WTC11 (cell line): Measurements from ENCODE around the gene FRMD4A. TPM values are rescaled to one million over a fixed set of nuclear protein-coding genes. Genes with fewer than 3 reads are reported as not detected.

Experiments used
- ATAC-seq: fragments of 200-7000 bp; cut with Tn5 transposase; 2 replicates; pipeline ENCODE4 v1.10.0; 2021; ENCODE audit warnings: mild to moderate bottlenecking, moderate library complexity
- CTCF ChIA-PET: fragments of 300-600 bp; sonication (Branson Sonifier 250); formaldehyde crosslinking; loops from one replicate; lab custom pipeline; 2021; ENCODE audit warnings: antibody characterized with exemption; lab: Charles Lee
- POLR2A ChIA-PET: fragments of 350-600 bp; sonication (Branson Sonifier 250); formaldehyde crosslinking; loops from one replicate; lab custom pipeline; 2021; ENCODE audit warnings: antibody characterized with exemption; lab: Charles Lee
- DNase-seq: peaks from one replicate; pipeline ENCODE4 v3.0.0; 2021; ENCODE audit warnings: low spot score
- H3K27ac Mint-ChIP-seq: 2 replicates; pipeline ENCODE4 v1.8.0; 2021; ENCODE audit warnings: mixed read lengths
- H3K27me3 Mint-ChIP-seq: 2 replicates; pipeline ENCODE4 v1.8.0; 2021; ENCODE audit warnings: low read depth, mild to moderate bottlenecking, moderate library complexity, mixed read lengths
- H3K36me3 Mint-ChIP-seq: 2 replicates; pipeline ENCODE4 v1.8.0; 2021; ENCODE audit warnings: mixed read lengths
- H3K4me1 Mint-ChIP-seq: 2 replicates; pipeline ENCODE4 v1.8.0; 2022; ENCODE audit warnings: mixed read lengths
- H3K4me3 Mint-ChIP-seq: 2 replicates; pipeline ENCODE4 v1.8.0; 2021; ENCODE audit warnings: mild to moderate bottlenecking, moderate library complexity, mixed read lengths
- H3K9me3 Mint-ChIP-seq: 2 replicates; pipeline ENCODE4 v1.8.0; 2021; ENCODE audit warnings: mixed read lengths
- AFF4 ChIP-seq: sonication (generic); formaldehyde crosslinking; IDR thresholded peaks from 2 replicates; pipeline ENCODE4 v1.8.1; 2023; ENCODE audit warnings: mild to moderate bottlenecking, missing genetic modification reagents, borderline replicate concordance
- AR ChIP-seq: fragments of 250-450 bp; sonication (Bioruptor Pico); IDR thresholded peaks from 2 replicates; pipeline ENCODE4 v1.9.0; 2021; ENCODE audit warnings: mild to moderate bottlenecking
- E2F1 ChIP-seq: sonication (generic); formaldehyde crosslinking; IDR thresholded peaks from 2 replicates; pipeline ENCODE4 v1.8.0; 2022; ENCODE audit warnings: mild to moderate bottlenecking, missing genetic modification reagents
- E2F5 ChIP-seq: sonication (generic); formaldehyde crosslinking; IDR thresholded peaks from 2 replicates; pipeline ENCODE4 v1.8.1; 2022; ENCODE audit warnings: mild to moderate bottlenecking, moderate library complexity, missing genetic modification reagents
- GTF2I ChIP-seq: fragments of 250-450 bp; sonication (Bioruptor Pico); conservative IDR thresholded peaks from 2 replicates; pipeline ENCODE4 v1.4.0; 2021; ENCODE audit warnings: mild to moderate bottlenecking
- HMGA2 ChIP-seq: fragments of 250-450 bp; sonication (Bioruptor Pico); IDR thresholded peaks from 2 replicates; pipeline ENCODE4 v1.4.0; 2021; ENCODE audit warnings: mild to moderate bottlenecking, moderate library complexity
- HMGXB4 ChIP-seq: sonication (generic); formaldehyde crosslinking; IDR thresholded peaks from 2 replicates; pipeline ENCODE4 v1.8.1; 2023; ENCODE audit warnings: mild to moderate bottlenecking, moderate library complexity, missing genetic modification reagents
- IRF2 ChIP-seq: sonication (generic); formaldehyde crosslinking; IDR thresholded peaks from 2 replicates; pipeline ENCODE4 v1.8.0; 2022; ENCODE audit warnings: low read depth, missing genetic modification reagents, borderline replicate concordance
- JUN ChIP-seq: sonication (generic); formaldehyde crosslinking; IDR thresholded peaks from 2 replicates; pipeline ENCODE4 v1.8.0; 2023; ENCODE audit warnings: mild to moderate bottlenecking, missing genetic modification reagents
- MLX ChIP-seq: sonication (generic); formaldehyde crosslinking; IDR thresholded peaks from 2 replicates; pipeline ENCODE4 v1.8.1; 2023; ENCODE audit warnings: mild to moderate bottlenecking, missing genetic modification reagents, moderate library complexity
- RORB ChIP-seq: fragments of 250-450 bp; sonication (Bioruptor Pico); IDR thresholded peaks from 2 replicates; pipeline ENCODE4 v1.9.0; 2021; ENCODE audit warnings: mild to moderate bottlenecking
- SMAD4 ChIP-seq: sonication (generic); formaldehyde crosslinking; IDR thresholded peaks from 2 replicates; pipeline ENCODE4 v1.8.0; 2022; ENCODE audit warnings: mild to moderate bottlenecking, missing genetic modification reagents
- TEAD1 ChIP-seq: sonication (generic); formaldehyde crosslinking; IDR thresholded peaks from 2 replicates; pipeline ENCODE4 v1.8.0; 2022; ENCODE audit warnings: mild to moderate bottlenecking, missing genetic modification reagents
- USF1 ChIP-seq: sonication (generic); formaldehyde crosslinking; IDR thresholded peaks from 2 replicates; pipeline ENCODE4 v1.8.0; 2022; ENCODE audit warnings: mild to moderate bottlenecking, missing genetic modification reagents
- USF2 ChIP-seq: sonication (generic); formaldehyde crosslinking; IDR thresholded peaks from 2 replicates; pipeline ENCODE4 v1.8.1; 2023; ENCODE audit warnings: mild to moderate bottlenecking, missing genetic modification reagents, moderate library complexity
- ZNF219 ChIP-seq: sonication (generic); formaldehyde crosslinking; IDR thresholded peaks from 2 replicates; pipeline ENCODE4 v1.8.0; 2023; ENCODE audit warnings: missing genetic modification reagents, mild to moderate bottlenecking, borderline replicate concordance
- ZNF396 ChIP-seq: fragments of 250-450 bp; sonication (Bioruptor Pico); IDR thresholded peaks from 2 replicates; pipeline ENCODE4 v1.8.0; 2021; ENCODE audit warnings: mild to moderate bottlenecking, moderate library complexity, borderline replicate concordance
- ZSCAN18 ChIP-seq: fragments of 250-450 bp; sonication (Bioruptor Pico); IDR thresholded peaks from 2 replicates; pipeline ENCODE4 v2.1.2; 2022; ENCODE audit warnings: mild to moderate bottlenecking, moderate library complexity
- total RNA-seq: library from RNA; stranded (reverse); gene quantifications from 3 replicates; pipeline ENCODE4 v1.2.3, GENCODE V29; 2021

Gene FRMD4A
- total RNA-seq, 1 experiment from 2014 or later: 35.5 TPM

- peaks cover 6% of the 10 kb centered on the region for H3K9me3 Mint-ChIP-seq
- no peaks in the 10 kb centered on the region for H3K4me1 Mint-ChIP-seq
- TF ChIP-seq GTF2I (CRISPR knock-in tag) (no peak), SMAD4 (CRISPR knock-in tag) (no peak), HMGA2 (CRISPR knock-in tag) (no peak), JUN (no peak), ZNF219 (no peak), IRF2 (CRISPR knock-in tag) (no peak), TEAD1 (CRISPR knock-in tag) (no peak), AR (no peak), MLX (CRISPR knock-in tag) (no peak), ZSCAN18 (CRISPR knock-in tag) (no peak), USF2 (CRISPR knock-in tag) (no peak), HMGXB4 (CRISPR knock-in tag) (no peak), AFF4 (no peak), E2F5 (CRISPR knock-in tag) (no peak), E2F1 (CRISPR knock-in tag) (no peak), RORB (CRISPR knock-in tag) (no peak), ZNF396 (no peak), USF1 (CRISPR knock-in tag) (no peak)
- CTCF ChIA-PET: interaction anchor here (1.0 kb wide), 1 partner anchor 259 kb away, joined by 3 read pairs; no protein-coding TSS in a partner anchor
- no peak for DNase-seq
- H3K27me3 Mint-ChIP-seq: no peaks in the 10 kb centered on the region; the same call in 1 of the 2 replicates
- POLR2A ChIA-PET: no interaction called here
- no peak for ATAC-seq
- H3K4me3 Mint-ChIP-seq: no peak overlapping the region
- H3K36me3 Mint-ChIP-seq: no peaks in the 10 kb centered on the region
- no peak overlapping the region for H3K27ac Mint-ChIP-seq
These were observed 110.7 kb downstream of the FRMD4A start for GRCh38 chr10:14220026-14220425.
